GM06990 (cell line): ENCODE measurements around the gene CDC42BPB.

Source experiments
- DNase-seq: peaks from one replicate; pipeline ENCODE4 v3.0.0-alpha.2; 2011; ENCODE audit not compliant: insufficient read length; ENCODE audit errors: extremely low read depth
- H3K27me3 ChIP-seq: replicated peaks from 2 replicates; pipeline ENCODE4 v1.6.0; 2011; ENCODE audit warnings: low read length; ENCODE audit not compliant: control insufficient read depth, insufficient read depth
- H3K36me3 ChIP-seq: 2 replicates; pipeline ENCODE4 v1.5.1; 2011; ENCODE audit warnings: low read length; ENCODE audit not compliant: control insufficient read depth, insufficient read depth
- H3K4me3 ChIP-seq: replicated peaks from 2 replicates; pipeline ENCODE4 v1.5.1; 2011; ENCODE audit warnings: low read depth, mild to moderate bottlenecking, control low read depth, low read length
- TF ChIP-seq, protein P1 (sequence below): IDR thresholded peaks from 2 replicates; pipeline ENCODE4 v1.5.1; 2011; ENCODE audit warnings: low read length, control low read depth, mild to moderate bottlenecking, inconsistent platforms; ENCODE audit not compliant: insufficient read depth, poor library complexity, severe bottlenecking

Gene CDC42BPB

DNA sequence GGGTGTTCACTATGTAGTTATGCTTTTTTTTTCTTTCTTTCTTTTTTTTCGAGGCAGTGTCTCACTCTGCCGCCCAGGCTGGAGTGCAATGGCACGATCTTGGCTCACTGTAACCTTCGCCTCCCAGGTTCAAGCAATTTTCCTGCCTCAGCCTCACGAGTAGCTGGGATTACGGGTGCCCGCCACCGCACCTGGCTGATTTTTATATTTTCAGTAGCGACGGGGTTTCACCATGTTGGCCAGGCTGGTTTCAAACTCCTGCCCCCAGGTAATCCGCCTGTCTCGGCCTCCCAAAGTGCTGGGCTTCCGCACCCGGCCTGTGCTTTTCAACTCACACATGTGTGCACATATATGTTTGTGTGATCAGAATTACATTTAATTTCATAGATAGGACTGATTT is 173.8 kb downstream of the CDC42BPB start:
- H3K27me3 ChIP-seq: no peaks in the 10 kb centered on the region
- no peak overlapping the region for H3K4me3 ChIP-seq
- TF ChIP-seq, protein P1, sequence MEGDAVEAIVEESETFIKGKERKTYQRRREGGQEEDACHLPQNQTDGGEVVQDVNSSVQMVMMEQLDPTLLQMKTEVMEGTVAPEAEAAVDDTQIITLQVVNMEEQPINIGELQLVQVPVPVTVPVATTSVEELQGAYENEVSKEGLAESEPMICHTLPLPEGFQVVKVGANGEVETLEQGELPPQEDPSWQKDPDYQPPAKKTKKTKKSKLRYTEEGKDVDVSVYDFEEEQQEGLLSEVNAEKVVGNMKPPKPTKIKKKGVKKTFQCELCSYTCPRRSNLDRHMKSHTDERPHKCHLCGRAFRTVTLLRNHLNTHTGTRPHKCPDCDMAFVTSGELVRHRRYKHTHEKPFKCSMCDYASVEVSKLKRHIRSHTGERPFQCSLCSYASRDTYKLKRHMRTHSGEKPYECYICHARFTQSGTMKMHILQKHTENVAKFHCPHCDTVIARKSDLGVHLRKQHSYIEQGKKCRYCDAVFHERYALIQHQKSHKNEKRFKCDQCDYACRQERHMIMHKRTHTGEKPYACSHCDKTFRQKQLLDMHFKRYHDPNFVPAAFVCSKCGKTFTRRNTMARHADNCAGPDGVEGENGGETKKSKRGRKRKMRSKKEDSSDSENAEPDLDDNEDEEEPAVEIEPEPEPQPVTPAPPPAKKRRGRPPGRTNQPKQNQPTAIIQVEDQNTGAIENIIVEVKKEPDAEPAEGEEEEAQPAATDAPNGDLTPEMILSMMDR: no peak
- peaks cover 42% of the 10 kb centered on the region for H3K36me3 ChIP-seq
- DNase-seq: no peak

DNA sequence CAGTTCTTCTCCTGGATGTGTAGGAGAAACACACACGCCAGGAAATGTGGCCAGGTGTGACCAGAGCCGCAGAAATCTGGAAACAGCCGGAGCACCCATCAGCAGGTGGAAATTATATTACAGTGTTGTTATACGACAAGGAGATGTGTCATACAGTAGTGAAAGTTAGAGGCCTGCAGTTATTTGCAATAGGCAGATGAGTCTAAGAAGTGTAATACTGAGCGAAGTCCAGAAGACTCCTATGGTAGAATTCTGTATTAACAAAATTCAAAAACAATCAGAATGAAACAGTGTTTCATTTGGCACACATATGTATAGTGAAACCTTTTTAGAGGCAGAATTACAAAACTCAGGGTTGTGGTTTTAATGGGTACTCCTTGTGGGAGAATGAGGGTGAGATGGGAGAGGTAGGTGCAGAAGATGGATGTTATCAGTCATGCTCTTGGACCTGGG is 174.2 kb downstream of the CDC42BPB start:
- no peak for DNase-seq
- TF ChIP-seq, protein P1: no peak
- Histone ChIP-seq H3K4me3 (no peak overlapping the region), H3K36me3 (peaks cover 42% of the 10 kb centered on the region), H3K27me3 (no peaks in the 10 kb centered on the region)
